GM23338 (cell line): ENCODE measurements around the gene MAP4K5. TPM values are rescaled to one million over a fixed set of nuclear protein-coding genes. Genes with fewer than 3 reads are reported as not detected.

Experiments used
- ATAC-seq: fragments of 200-7000 bp; cut with Tn5 transposase; 3 replicates; pipeline ENCODE4 v1.9.1; 2020
- DNase-seq: peaks from one replicate; pipeline ENCODE4 v3.0.0-alpha.2; 2015; ENCODE audit warnings: low spot score
- H2AFZ ChIP-seq: fragments of 200-600 bp; sonication (generic); 2 replicates; pipeline ENCODE4 v1.8.0; 2016; ENCODE audit warnings: antibody characterized with exemption, mild to moderate bottlenecking, moderate library complexity
- H3F3A ChIP-seq: fragments of 200-600 bp; sonication (generic); replicated peaks from 2 replicates; pipeline ENCODE4 v1.8.0; 2017; ENCODE audit warnings: antibody characterized with exemption, mixed run types, low read depth
- H3K27ac ChIP-seq: fragments of 200-600 bp; sonication (generic); 2 replicates; pipeline ENCODE4 v1.6.1; 2016; ENCODE audit warnings: low read depth
- H3K27me3 ChIP-seq: fragments of 200-600 bp; sonication (generic); 2 replicates; pipeline ENCODE4 v1.8.0; 2016; ENCODE audit warnings: mild to moderate bottlenecking, mixed run types, moderate library complexity; ENCODE audit not compliant: insufficient read depth
- H3K36me3 ChIP-seq: fragments of 200-600 bp; sonication (generic); 2 replicates; pipeline ENCODE4 v1.8.0; 2016; ENCODE audit warnings: mild to moderate bottlenecking; ENCODE audit not compliant: insufficient read depth
- H3K4me1 ChIP-seq: fragments of 200-600 bp; sonication (generic); 2 replicates; pipeline ENCODE4 v1.8.0; 2016; ENCODE audit warnings: mild to moderate bottlenecking, moderate library complexity; ENCODE audit not compliant: insufficient read depth
- H3K4me2 ChIP-seq: fragments of 200-600 bp; sonication (generic); 2 replicates; pipeline ENCODE4 v1.7.1; 2017; ENCODE audit warnings: mixed run types
- H3K4me3 ChIP-seq: fragments of 200-600 bp; sonication (generic); 2 replicates; pipeline ENCODE4 v1.6.1; 2016; ENCODE audit warnings: mixed run types
- H3K79me2 ChIP-seq: fragments of 200-600 bp; sonication (generic); replicated peaks from 2 replicates; pipeline ENCODE4 v1.8.0; 2017; ENCODE audit warnings: mild to moderate bottlenecking; ENCODE audit not compliant: insufficient read depth
- H3K9me2 ChIP-seq: fragments of 200-600 bp; sonication (generic); 2 replicates; pipeline ENCODE4 v1.8.0; 2017; ENCODE audit not compliant: insufficient read depth
- H4K20me1 ChIP-seq: fragments of 200-600 bp; sonication (generic); replicated peaks from 2 replicates; pipeline ENCODE4 v1.8.0; 2017; ENCODE audit warnings: mild to moderate bottlenecking; ENCODE audit not compliant: insufficient read depth
- H3K27ac Mint-ChIP-seq: 2 replicates; pipeline ENCODE4 v1.8.0; 2020; ENCODE audit warnings: inconsistent platforms, mild to moderate bottlenecking, moderate library complexity, mixed read lengths
- H3K27me3 Mint-ChIP-seq: 3 replicates; pipeline ENCODE4 v1.8.0; 2022; ENCODE audit warnings: low read depth, mild to moderate bottlenecking, moderate library complexity, mixed read lengths, inconsistent platforms; ENCODE audit not compliant: insufficient read depth, poor library complexity
- H3K36me3 Mint-ChIP-seq: 3 replicates; pipeline ENCODE4 v1.8.0; 2021; ENCODE audit warnings: low read depth, mild to moderate bottlenecking, inconsistent platforms, moderate library complexity, mixed read lengths
- H3K4me1 Mint-ChIP-seq: 3 replicates; pipeline ENCODE4 v1.8.0; 2020; ENCODE audit warnings: mild to moderate bottlenecking, inconsistent platforms, mixed read lengths
- H3K4me3 Mint-ChIP-seq: 3 replicates; pipeline ENCODE4 v1.8.0; 2021; ENCODE audit warnings: moderate library complexity, mild to moderate bottlenecking, inconsistent platforms, mixed read lengths
- H3K9me3 Mint-ChIP-seq: 3 replicates; pipeline ENCODE4 v1.8.0; 2020; ENCODE audit warnings: moderate library complexity, mild to moderate bottlenecking, inconsistent platforms, mixed read lengths
- CTCF ChIP-seq, 2 experiments: fragments of 200-600 bp in 1 of 2; sonication (generic) in 1 of 2; conservative IDR thresholded peaks; 2 replicates each; pipeline versions ENCODE4 v1.5.1 to v1.6.1; 2016 to 2017; ENCODE audit warnings: antibody characterized with exemption in 2 of 2, low read depth in 2 of 2, mild to moderate bottlenecking in 2 of 2, moderate library complexity in 1 of 2
- EZH2 ChIP-seq: fragments of 200-600 bp; sonication (generic); IDR thresholded peaks from one replicate; pipeline ENCODE4 v1.8.0; 2017; ENCODE audit warnings: antibody characterized with exemption, mild to moderate bottlenecking, low read depth; ENCODE audit not compliant: unreplicated experiment
- EZH2phosphoT487 ChIP-seq: fragments of 200-600 bp; sonication (generic); IDR thresholded peaks from one replicate; pipeline ENCODE4 v1.8.1; 2018; ENCODE audit warnings: antibody characterized with exemption; ENCODE audit not compliant: unreplicated experiment
- JUNB ChIP-seq: IDR thresholded peaks from one replicate; pipeline ENCODE4 v1.6.1; 2016; ENCODE audit warnings: antibody characterized with exemption; ENCODE audit not compliant: unreplicated experiment
- NANOG ChIP-seq: IDR thresholded peaks from 2 replicates; pipeline ENCODE4 v1.6.1; 2016; ENCODE audit warnings: antibody characterized with exemption, borderline replicate concordance
- POLR2AphosphoS5 ChIP-seq: IDR thresholded peaks from 2 replicates; pipeline ENCODE4 v1.6.1; 2016; ENCODE audit warnings: antibody characterized with exemption, low read depth
- STAT1 ChIP-seq: IDR thresholded peaks from one replicate; pipeline ENCODE4 v1.6.1; 2016; ENCODE audit warnings: antibody characterized with exemption; ENCODE audit not compliant: unreplicated experiment
- ZNF114 ChIP-seq: fragments of 250-450 bp; sonication (Bioruptor Pico); IDR thresholded peaks from 2 replicates; pipeline ENCODE4 v1.5.0; 2020; ENCODE audit warnings: mild to moderate bottlenecking, moderate library complexity
- ZNF331 ChIP-seq: fragments of 250-450 bp; sonication (Bioruptor Pico); IDR thresholded peaks from 2 replicates; pipeline ENCODE4 v1.5.0; 2020; ENCODE audit warnings: low read depth, mild to moderate bottlenecking, moderate library complexity
- ZNF462 ChIP-seq: fragments of 250-450 bp; sonication (Bioruptor Pico); IDR thresholded peaks from 2 replicates; pipeline ENCODE4 v1.5.0; 2020; ENCODE audit warnings: mild to moderate bottlenecking, moderate library complexity
- polyA plus RNA-seq: library from polyadenylated mRNA; unstranded; fragments of >200 nt; fragmentation: Nextera tagmentation; extraction: Ambion mirVana; gene quantifications from 2 replicates; pipeline ENCODE4 v1.2.1, GENCODE V29; 2016
- total RNA-seq: library from RNA; depleted of rRNA; stranded (reverse); fragments of >200 nt; shearing (Covaris generic); gene quantifications from 2 replicates; pipeline ENCODE4 v1.2.3, GENCODE V29; 2014

Gene MAP4K5
- total and polyA plus RNA-seq, 2 experiments from 2014 or later: 71.4 to 74.6 TPM

GRCh38 chr14:50545618-50546017 is 13.2 kb upstream of the MAP4K5 start (continued):
- TF ChIP-seq CTCF (conservative IDR thresholded peaks at IDR 0.05; ENCODE audit: low read depth in 2 of 2) (no peak), POLR2AphosphoS5 (no peak), EZH2 (no peak), EZH2phosphoT487 (no peak), ZNF462 (CRISPR knock-in tag) (no peak), ZNF331 (CRISPR knock-in tag) (no peak), NANOG (no peak), ZNF114 (CRISPR knock-in tag) (no peak)

GRCh38 chr14:50544911-50545310 is 12.5 kb upstream of the MAP4K5 start:
- Histone ChIP-seq H2AFZ (no peak overlapping the region), H3K27me3 (no peaks in the 10 kb centered on the region), H3F3A (no peaks in the 10 kb centered on the region), H4K20me1 (no peaks in the 10 kb centered on the region), H3K4me1 (no peaks in the 10 kb centered on the region), H3K4me3 (no peak overlapping the region), H3K9me2 (no peaks in the 10 kb centered on the region; the same call in 1 of the 2 replicates), H3K36me3 (no peaks in the 10 kb centered on the region), H3K27ac (no peak overlapping the region), H3K4me2 (no peak overlapping the region), H3K79me2 (no peaks in the 10 kb centered on the region)
- ATAC-seq (no peak), DNase-seq (no peak)
- no peak for TF ChIP-seq JUNB
- TF ChIP-seq STAT1: no peak
- H3K27ac Mint-ChIP-seq: no peak overlapping the region
- no peak overlapping the region for H3K4me3 Mint-ChIP-seq
- no peaks in the 10 kb centered on the region for H3K36me3 Mint-ChIP-seq
- H3K27me3 Mint-ChIP-seq: no peaks in the 10 kb centered on the region
- H3K4me1 Mint-ChIP-seq: peaks cover 4% of the 10 kb centered on the region; the same call in 2 of the 3 replicates
- no peaks in the 10 kb centered on the region for H3K9me3 Mint-ChIP-seq
